Testis (tissue), 2 donors: ENCODE measurements around the gene LDHAL6A.
"Not testable (repeated sequence)": the region's sequence is repeated elsewhere in the genome, so short reads cannot be mapped to it uniquely, and the experiment has no call there.

Experiments used
- CTCF ChIP-seq, 3 experiments: fragments of 450-650 bp in 2 of 3; fragments of 200-600 bp in 1 of 3; sonication (generic) in 1 of 3; IDR thresholded peaks; one replicate each; pipeline ENCODE4 v1.5.1; 2016 to 2019; ENCODE audit warnings: antibody characterized with exemption in 3 of 3, mild to moderate bottlenecking in 2 of 3, moderate library complexity in 1 of 3
- POLR2A ChIP-seq: fragments of 450-650 bp; IDR thresholded peaks from one replicate; pipeline ENCODE4 v1.6.1; 2017; ENCODE audit warnings: antibody characterized with exemption, mild to moderate bottlenecking, moderate library complexity

GRCh38 chr11:18407400-18407799, 48.3 kb upstream of the LDHAL6A start:
- TF ChIP-seq POLR2A; CTCF (IDR thresholded peaks at IDR 0.05): not testable (repeated sequence)
